Glutamatergic neuron (in vitro differentiated cells): ENCODE data around the gene FGFRL1. TPM values are rescaled to one million over a fixed set of nuclear protein-coding genes. Genes with fewer than 3 reads are reported as not detected.
A peak's percentile ranks its signal among the peaks of the same experiment; 100 is the strongest.

ENCODE experiments used
- DNase-seq: peaks from one replicate; pipeline ENCODE4 v3.0.0; 2022
- H3K27ac Mint-ChIP-seq: one replicate; pipeline ENCODE4 v1.8.0; 2020; ENCODE audit warnings: mild to moderate bottlenecking, mixed read lengths, inconsistent platforms; ENCODE audit not compliant: unreplicated experiment
- H3K27me3 Mint-ChIP-seq: one replicate; pipeline ENCODE4 v1.8.0; 2020; ENCODE audit warnings: mild to moderate bottlenecking, moderate library complexity, mixed read lengths, inconsistent platforms; ENCODE audit not compliant: unreplicated experiment
- H3K36me3 Mint-ChIP-seq: one replicate; pipeline ENCODE4 v1.8.0; 2020; ENCODE audit warnings: mild to moderate bottlenecking, mixed read lengths, inconsistent platforms; ENCODE audit not compliant: unreplicated experiment
- H3K4me1 Mint-ChIP-seq: one replicate; pipeline ENCODE4 v1.8.0; 2020; ENCODE audit warnings: mild to moderate bottlenecking, low read depth, mixed read lengths, inconsistent platforms; ENCODE audit not compliant: unreplicated experiment
- H3K4me3 Mint-ChIP-seq: one replicate; pipeline ENCODE4 v1.8.0; 2020; ENCODE audit warnings: mild to moderate bottlenecking, mixed read lengths, inconsistent platforms; ENCODE audit not compliant: unreplicated experiment
- H3K9me3 Mint-ChIP-seq: one replicate; pipeline ENCODE4 v1.8.0; 2020; ENCODE audit warnings: mild to moderate bottlenecking, moderate library complexity, mixed read lengths, inconsistent platforms; ENCODE audit not compliant: unreplicated experiment
- total RNA-seq: library from RNA; stranded (reverse); fragmentation: NEBNext Ultra II Directional; extraction: Animal tissue kit (Norgen Biotek cat#: 25700); gene quantifications from one replicate; pipeline ENCODE4 v1.2.1, GENCODE V29; 2021; ENCODE audit not compliant: unreplicated experiment
- TF ChIP-seq, protein P1 (sequence below): fragments of 200-600 bp; sonication (generic); IDR thresholded peaks from one replicate; pipeline ENCODE4 v1.5.0; 2021; ENCODE audit not compliant: partially characterized antibody, unreplicated experiment

The FGFRL1 gene
- total RNA-seq, 1 donor from 2014 or later: 20.9 TPM

DNA sequence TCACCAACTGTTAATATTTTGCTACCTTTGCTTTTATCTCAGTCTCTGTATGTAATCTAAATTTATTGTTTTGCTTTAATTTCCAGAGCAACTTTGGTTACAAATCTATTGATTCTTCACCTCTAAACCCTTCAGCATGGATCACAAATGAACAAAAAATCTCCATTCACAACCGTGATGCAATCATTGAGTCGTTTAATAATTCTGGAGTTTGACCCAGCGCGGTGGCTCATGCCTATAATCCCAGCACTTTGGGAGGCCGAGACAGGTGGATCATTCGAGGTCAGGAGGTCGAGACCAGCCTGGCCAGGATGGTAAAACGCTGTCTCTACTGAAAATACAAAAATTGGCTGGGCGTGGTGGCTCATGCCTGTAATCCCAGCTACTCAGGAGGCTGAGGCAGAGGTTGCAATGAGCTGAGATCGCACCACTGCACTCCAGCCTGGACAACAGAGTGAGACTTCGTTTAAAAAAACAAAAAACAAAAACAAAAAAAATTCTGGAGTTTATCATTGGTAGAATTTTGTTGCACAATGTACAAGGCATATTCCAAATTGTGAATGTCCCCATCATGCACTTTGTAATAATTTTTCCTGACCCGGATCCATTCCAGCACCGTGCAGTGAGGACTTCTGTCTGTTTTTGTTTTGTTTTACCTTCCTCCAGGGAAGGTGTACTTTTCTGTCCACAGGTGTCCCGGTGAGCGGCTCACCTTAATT lies 26.9 kb upstream of the FGFRL1 start:
- TF ChIP-seq, protein P1, sequence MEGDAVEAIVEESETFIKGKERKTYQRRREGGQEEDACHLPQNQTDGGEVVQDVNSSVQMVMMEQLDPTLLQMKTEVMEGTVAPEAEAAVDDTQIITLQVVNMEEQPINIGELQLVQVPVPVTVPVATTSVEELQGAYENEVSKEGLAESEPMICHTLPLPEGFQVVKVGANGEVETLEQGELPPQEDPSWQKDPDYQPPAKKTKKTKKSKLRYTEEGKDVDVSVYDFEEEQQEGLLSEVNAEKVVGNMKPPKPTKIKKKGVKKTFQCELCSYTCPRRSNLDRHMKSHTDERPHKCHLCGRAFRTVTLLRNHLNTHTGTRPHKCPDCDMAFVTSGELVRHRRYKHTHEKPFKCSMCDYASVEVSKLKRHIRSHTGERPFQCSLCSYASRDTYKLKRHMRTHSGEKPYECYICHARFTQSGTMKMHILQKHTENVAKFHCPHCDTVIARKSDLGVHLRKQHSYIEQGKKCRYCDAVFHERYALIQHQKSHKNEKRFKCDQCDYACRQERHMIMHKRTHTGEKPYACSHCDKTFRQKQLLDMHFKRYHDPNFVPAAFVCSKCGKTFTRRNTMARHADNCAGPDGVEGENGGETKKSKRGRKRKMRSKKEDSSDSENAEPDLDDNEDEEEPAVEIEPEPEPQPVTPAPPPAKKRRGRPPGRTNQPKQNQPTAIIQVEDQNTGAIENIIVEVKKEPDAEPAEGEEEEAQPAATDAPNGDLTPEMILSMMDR: no peak
- peaks cover 5% of the 10 kb centered on the region for H3K27me3 Mint-ChIP-seq
- no peaks in the 10 kb centered on the region for H3K36me3 Mint-ChIP-seq
- no peak for DNase-seq
- H3K9me3 Mint-ChIP-seq: peaks cover 1% of the 10 kb centered on the region
- H3K4me3 Mint-ChIP-seq: peak overlapping the region; percentile 52
- H3K4me1 Mint-ChIP-seq: peaks cover 20% of the 10 kb centered on the region
- no peak overlapping the region for H3K27ac Mint-ChIP-seq

DNA sequence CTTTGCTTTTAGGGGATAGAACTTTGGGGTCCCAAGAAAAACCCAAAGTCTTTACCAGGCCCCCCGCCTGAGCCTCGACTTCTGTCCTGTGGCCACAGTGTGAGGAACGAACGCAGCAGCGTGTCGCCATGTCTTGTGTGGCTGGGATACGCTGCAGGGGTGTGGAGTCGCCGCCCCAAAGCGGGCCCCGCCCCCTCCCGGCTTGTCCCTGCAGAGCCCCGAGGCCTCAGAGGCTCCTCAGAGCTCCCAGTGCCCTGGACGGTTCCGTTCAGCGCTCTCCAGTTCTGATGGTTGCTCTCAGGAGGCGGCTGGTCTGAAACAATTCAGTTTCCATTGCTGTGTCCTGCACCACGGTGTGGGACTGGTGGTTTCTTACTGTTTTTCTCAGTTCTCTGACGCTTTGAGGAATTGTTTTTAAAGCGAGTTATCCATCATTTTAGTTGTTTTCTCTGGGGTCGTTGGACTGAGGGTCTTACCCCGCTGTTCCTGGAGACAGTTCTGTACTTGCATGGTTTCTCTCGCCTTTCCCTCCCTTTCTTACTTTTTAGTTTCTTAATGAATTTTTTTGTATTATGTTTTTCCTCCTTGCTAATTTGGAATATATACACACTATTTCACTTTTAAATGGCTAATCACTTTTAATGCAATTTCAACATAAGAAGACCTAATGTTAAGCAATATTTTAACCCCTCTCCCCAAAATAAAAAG lies 26.1 kb upstream of the FGFRL1 start:
- Mint-ChIP-seq H3K36me3 (no peaks in the 10 kb centered on the region), H3K4me3 (peak overlapping the region; percentile 92), H3K9me3 (peaks cover 1% of the 10 kb centered on the region), H3K4me1 (peaks cover 20% of the 10 kb centered on the region), H3K27me3 (peaks cover 5% of the 10 kb centered on the region), H3K27ac (no peak overlapping the region)
- DNase-seq: no peak
- TF ChIP-seq, protein P1: no peak

DNA sequence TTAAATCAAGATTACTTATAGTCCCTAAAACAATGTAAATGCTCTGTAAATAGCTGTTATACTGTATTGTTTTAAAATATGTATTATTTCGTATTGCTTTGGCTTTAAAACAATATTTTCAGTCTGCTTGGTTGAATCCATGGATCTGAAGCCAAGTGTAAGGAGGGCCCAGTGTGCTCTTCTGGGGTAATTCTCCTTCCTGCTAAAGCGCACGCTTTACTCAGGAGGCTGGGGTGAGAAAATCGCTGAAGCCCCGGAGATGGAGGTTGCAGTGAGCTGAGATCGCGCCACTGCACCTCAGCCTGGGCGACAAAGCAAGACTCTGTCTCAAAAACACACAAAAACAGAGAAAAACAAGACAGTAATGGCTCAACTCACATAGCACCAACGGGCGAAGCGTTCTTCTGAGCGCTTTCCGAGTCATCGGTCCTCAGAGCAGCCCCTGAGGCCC lies 25.0 kb upstream of the FGFRL1 start:
- no peak for DNase-seq
- TF ChIP-seq, protein P1: no peak
- Mint-ChIP-seq H3K9me3 (peaks cover 1% of the 10 kb centered on the region), H3K4me1 (peaks cover 20% of the 10 kb centered on the region), H3K4me3 (peak overlapping the region; percentile 92), H3K27me3 (peaks cover 5% of the 10 kb centered on the region), H3K27ac (peak overlapping the region; percentile 48), H3K36me3 (no peaks in the 10 kb centered on the region)

DNA sequence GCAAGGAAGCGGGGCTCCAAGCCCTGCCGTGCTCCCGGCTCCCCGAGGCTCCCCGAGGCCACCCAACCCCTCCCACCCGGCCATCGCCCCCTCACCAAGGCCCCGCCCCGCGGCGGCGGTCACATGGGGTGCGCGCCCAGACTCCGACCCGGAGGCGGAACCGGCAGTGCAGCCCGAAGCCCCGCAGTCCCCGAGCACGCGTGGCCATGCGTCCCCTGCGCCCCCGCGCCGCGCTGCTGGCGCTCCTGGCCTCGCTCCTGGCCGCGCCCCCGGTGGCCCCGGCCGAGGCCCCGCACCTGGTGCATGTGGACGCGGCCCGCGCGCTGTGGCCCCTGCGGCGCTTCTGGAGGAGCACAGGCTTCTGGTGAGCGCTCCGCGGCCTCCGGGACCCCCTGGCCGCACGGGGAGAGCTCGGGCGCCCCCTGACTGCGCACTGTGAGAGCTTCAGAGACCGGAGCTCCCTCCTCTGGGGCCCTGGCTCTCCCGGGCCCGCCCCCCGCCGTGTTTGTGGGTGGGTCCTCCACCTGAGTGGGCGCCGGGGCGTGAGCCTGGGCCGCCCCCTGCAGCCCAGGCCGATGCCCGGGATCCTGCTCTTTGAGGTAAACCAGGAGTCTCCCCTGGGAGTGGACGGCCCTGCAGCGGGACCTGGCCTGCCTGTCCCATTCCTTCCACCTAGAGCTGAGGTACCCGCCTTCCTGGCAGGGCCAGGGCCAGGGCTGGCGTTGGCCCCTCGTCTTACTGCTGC lies 24.4 kb upstream of the FGFRL1 start, which contains the start of gene IDUA:
TSS of gene IDUA (plus strand) at position 166 of the 745 bp plus-strand sequence. CDS start at position 207, 41 bp downstream.
- peak within 1 kb of the TSS; percentile 48 for H3K27ac Mint-ChIP-seq
- peaks cover 20% of the 10 kb centered on the region for H3K4me1 Mint-ChIP-seq
- DNase-seq: peak; percentile 76
- peaks cover 5% of the 10 kb centered on the region for H3K27me3 Mint-ChIP-seq
- TF ChIP-seq, protein P1: no peak
- H3K36me3 Mint-ChIP-seq: no peaks in the 10 kb centered on the region
- peak within 1 kb of the TSS; percentile 92 for H3K4me3 Mint-ChIP-seq
- H3K9me3 Mint-ChIP-seq: peaks cover 1% of the 10 kb centered on the region
